Superior temporal gyrus (tissue), 1 donor: ENCODE data around the gene RNASEH2B.
A peak's percentile ranks its signal among the peaks of the same experiment; 100 is the strongest.

Source experiments
- DNase-seq: peaks from one replicate; pipeline ENCODE4 v3.0.0-alpha.2; 2016; ENCODE audit errors: extremely low spot score

The RNASEH2B gene

DNA sequence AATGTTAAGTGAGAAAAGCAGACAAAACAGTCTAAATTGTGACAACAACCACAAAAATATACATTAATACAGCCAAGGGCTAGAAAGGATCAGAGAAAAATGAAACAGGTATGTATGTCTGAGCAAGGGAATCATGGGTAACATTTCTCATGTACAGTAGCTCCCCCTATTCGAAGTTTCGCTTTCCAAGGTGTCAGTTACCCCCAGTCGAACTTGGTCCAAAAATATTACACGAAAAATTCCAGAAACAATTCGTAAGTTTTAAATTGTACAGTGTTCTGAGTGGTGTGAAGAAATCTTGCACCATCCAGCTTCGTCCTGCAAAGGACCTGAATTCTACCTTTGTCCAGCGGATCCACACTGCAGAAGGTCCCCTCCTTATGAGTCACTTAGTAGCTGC is 1.8 kb upstream of the RNASEH2B start:
- DNase-seq: no peak

- no peak for DNase-seq
These were observed 1.2 kb upstream of the RNASEH2B start for GRCh38 chr13:50908371-50908770.

DNA sequence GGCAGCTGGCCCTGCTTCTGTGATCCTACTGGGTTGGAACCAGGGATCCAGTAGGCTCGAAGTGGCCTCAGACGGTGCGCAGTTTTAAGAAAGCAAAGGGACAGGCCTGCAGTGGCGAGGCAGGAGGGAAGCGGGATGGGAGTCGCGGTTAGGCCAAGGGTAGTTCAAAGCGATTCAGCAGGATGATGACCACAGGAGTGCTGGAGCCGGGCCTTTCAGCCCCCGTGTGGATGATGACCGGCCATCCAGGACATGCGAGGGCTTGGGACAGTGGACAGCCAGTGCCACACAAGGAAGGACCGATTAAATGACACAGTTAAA is 854 bp downstream of the RNASEH2B start:
- DNase-seq: no peak

DNA sequence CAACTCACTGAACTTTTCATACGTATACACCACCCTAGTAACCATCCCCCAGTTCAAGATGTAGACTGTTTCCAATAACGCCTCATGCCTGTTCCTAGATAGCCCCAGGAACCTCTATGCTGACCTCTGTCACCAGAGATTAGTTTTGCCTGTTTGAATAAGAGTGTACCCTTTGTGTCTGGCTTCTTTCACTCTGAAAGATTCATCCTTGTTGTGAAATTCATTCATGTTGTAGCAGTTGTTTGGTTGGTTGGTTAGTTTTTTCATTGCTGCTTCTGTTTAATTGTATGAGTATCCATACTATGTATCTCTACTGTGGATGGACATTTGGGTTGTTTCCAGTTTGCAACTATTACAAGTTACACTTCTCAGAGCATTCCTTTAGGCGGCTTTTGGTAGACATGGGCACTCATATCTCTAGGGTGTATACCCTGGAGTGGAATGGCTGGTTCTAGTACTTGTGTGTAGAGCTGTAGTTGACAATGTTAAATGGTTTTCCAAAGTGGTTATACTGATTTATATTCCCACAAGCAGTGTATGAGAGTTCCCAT is 1.6 kb downstream of the RNASEH2B start:
- no peak for DNase-seq

- peak; percentile 93 for DNase-seq
These were observed 2.6 kb downstream of the RNASEH2B start for GRCh38 chr13:50911937-50912795.

DNA sequence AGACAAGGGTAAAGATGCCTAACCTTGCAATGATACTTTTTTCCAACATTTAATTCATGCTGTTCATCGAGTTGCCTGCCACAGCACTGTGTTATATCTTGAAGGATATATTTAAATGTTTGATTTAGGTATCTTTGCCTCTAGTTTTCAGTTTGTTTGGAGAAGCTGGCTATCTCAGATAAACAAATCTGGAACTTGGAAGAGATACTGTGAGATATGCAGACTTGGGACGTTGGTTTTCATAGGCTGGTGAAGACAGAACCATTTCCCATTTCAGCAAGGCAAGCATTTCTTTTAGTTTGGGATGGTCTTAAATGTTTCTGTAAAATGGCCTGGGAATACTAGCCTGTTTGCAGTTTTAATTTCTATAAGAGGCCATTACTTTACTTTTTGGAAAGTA is 3.3 kb downstream of the RNASEH2B start:
- no peak for DNase-seq

- no peak for DNase-seq
These were observed 4.6 kb downstream of the RNASEH2B start for GRCh38 chr13:50914176-50914700.

DNA sequence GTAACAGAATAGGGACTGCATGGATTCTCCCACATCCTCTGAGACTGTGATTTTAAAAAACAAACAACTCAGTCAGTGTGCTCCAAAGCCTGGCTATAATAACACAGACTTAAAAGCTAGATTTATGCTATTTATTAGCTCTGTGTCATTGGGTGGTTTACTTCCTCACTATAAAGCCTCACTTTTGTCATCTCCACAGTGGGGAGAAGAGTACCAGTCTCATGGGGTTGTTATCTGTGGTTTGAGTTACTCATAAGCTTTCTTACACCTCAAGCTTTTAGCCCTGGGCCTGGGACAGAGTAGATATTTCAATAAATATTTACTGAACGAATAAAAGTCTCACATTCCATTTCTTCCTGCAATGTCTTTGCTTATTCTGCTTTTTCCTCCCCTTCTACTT is 5.3 kb downstream of the RNASEH2B start:
- no peak for DNase-seq

GRCh38 chr13:50915565-50915964 is 6.0 kb downstream of the RNASEH2B start:
- DNase-seq: no peak

- no peak for DNase-seq
These were observed 7.2 kb downstream of the RNASEH2B start for GRCh38 chr13:50916701-50917184.

GRCh38 chr13:50917572-50917971 is 8.0 kb downstream of the RNASEH2B start:
- no peak for DNase-seq

GRCh38 chr13:50918567-50918966 is 9.0 kb downstream of the RNASEH2B start:
- no peak for DNase-seq

DNA sequence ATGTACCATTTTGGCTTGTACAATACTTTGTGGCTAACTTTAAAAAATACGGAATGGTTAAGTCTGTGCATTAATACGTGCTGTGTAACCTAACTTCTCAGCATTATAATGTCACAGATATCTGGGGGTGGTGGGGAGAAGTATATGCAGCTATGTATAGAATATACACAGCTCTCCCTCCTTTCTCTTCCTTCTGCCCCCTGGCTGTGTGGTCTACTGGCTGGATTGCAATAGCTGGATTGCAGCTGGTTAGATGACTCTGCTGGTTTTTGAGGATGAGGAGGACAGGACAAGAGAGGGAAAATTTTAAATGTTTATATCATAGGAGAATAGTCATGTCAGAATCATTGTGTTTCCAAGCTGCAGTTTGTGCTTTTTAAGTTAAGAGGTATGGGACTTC is 9.7 kb downstream of the RNASEH2B start:
- no peak for DNase-seq

- no peak for DNase-seq
These were observed 12.1 kb downstream of the RNASEH2B start for GRCh38 chr13:50921706-50922105.

GRCh38 chr13:50923272-50923671 is 13.7 kb downstream of the RNASEH2B start:
- DNase-seq: no peak

GRCh38 chr13:50924025-50924424 is 14.4 kb downstream of the RNASEH2B start:
- DNase-seq: no peak

DNA sequence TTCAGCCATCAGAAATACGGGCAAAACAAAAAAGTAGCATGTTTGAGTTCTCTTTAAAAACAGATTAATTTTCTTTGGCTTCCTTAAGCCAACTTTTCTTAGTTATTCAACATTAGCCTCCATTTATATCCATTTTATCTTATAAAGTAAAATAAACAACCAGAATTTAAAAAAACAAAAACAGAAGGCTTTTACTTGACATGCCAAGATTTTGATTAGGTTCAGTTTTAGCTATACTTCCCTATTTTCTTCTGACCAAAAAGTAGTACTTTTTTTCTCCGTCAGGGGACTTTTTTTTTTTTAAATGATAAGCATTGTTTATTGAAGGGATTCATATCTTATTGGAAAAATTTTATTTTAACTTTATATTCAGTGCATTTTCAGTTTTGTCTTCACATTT is 18.1 kb downstream of the RNASEH2B start:
- no peak for DNase-seq

GRCh38 chr13:50928102-50928501 is 18.5 kb downstream of the RNASEH2B start:
- DNase-seq: no peak

- no peak for DNase-seq
These were observed 19.3 kb downstream of the RNASEH2B start for GRCh38 chr13:50928659-50929462.

GRCh38 chr13:50932091-50932490 is 22.5 kb downstream of the RNASEH2B start:
- no peak for DNase-seq

- no peak for DNase-seq
These were observed 25.3 kb downstream of the RNASEH2B start for GRCh38 chr13:50934735-50935435.

DNA sequence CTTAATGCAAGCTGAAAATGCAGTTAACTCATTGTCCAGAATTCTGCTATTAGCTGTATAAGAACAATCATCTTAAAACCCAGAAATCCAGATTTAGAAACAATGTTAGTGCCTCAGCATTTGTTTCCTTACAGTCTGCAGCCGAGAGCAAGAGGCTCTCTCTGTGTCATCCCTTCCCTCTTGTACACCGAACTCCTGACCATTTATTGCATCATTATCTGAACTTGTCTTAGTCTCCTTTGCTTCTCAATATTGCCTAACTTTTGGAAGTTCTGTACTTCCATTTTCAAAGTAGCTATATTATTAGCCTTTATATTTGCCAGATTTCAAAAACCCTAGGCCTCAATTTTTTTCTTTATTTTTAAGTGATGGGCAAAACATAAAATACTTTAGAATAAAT is 27.1 kb downstream of the RNASEH2B start:
- no peak for DNase-seq
